GM18505 (cell line): ENCODE measurements around the gene SPSB3.
"Not testable (repeated sequence)": the region's sequence is repeated elsewhere in the genome, so short reads cannot be mapped to it uniquely, and the experiment has no call there.

Experiments used
- ATAC-seq: cut with Tn5 transposase; IDR thresholded peaks from one replicate; pipeline ENCODE4 v1.9.1; 2021; ENCODE audit not compliant: unreplicated experiment
- POLR2A ChIP-seq: IDR thresholded peaks from 4 replicates; pipeline ENCODE4 v1.6.1; 2011; ENCODE audit warnings: borderline replicate concordance; ENCODE audit not compliant: insufficient read depth, insufficient read length; ENCODE audit errors: extremely low read depth

SPSB3 gene

DNA sequence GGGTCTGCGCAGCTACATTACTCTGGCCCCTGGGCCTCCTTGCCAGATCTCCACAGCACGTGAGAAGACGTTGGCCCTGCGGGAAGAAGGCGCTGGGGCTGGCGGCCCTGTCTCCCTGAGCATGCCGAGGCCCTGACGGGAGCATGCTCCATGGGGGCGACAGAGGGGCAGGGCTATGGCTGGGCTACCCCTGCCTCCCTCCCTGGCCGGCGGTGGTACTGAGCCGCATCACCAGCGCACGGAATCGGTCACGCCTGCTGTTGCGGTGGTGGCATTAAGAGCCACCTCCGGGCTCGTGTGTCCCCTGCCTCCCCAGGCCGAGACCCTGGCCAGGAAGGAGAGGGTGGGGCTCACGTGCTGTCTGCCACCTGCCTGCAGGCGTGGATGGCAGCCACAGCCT lies 48.2 kb downstream of the SPSB3 start:
- no peak for TF ChIP-seq POLR2A
- no peak for ATAC-seq

DNA sequence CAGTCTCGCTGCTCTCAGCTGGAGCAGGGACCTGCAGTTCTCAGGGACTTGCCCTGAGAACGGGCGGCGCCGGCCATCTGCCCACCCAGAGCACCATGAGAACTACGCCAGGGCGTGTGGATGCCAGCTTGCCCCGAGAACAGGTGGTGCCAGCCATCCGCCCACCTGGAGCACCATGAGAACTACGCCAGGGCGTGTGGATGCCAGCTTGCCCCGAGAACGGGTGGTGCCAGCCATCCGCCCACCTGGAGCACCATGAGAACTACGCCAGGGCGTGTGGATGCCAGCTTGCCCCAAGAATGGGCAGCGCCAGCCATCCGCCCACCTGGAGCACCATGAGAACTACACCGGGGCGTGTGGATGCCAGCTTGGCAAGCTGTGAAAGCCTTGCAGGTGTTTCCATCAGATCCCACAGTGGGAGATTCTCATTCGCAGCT lies 49.8 kb downstream of the SPSB3 start:
- not testable (repeated sequence) for ATAC-seq

DNA sequence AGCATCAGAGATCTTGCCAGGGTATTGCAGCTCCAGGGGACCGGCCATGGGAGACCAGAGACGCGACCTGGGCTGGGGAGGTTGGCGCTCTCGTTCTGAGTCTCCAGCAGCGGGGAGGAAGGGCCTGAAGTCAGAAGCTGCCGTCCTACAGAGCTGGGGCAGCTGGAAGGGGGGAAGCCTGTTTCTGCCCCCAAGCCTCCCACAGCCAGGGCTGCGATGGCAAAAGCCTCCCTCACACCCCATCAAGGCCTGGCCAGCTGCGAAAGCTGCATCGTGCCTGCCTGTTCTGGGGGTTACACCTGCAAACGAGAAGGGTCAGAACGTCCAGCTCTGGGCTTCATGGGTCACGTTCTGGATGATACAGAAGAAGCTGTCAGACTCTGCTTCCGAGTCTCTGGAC lies 50.3 kb downstream of the SPSB3 start:
- no peak for TF ChIP-seq POLR2A
- no peak for ATAC-seq

DNA sequence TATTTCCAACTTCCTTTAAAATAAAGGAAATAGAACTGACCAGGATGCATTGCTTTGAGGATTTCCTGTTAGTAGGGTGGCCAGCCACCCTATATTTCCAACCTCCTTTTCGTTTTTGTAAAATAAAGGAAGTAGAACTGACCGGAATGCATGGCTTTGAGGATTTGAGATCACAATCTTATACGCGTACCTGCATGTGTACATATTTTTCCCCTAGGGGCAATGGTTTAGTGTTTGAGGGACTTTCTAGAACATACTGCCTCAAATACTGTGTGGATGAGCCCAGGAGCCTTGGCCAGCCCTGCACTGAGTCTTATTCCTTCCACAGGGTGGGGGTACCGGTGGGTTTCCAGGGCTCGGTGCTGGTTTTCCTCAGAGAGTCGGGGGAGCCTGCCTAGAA lies 50.8 kb downstream of the SPSB3 start:
- no peak for ATAC-seq
- TF ChIP-seq POLR2A, result no peak

DNA sequence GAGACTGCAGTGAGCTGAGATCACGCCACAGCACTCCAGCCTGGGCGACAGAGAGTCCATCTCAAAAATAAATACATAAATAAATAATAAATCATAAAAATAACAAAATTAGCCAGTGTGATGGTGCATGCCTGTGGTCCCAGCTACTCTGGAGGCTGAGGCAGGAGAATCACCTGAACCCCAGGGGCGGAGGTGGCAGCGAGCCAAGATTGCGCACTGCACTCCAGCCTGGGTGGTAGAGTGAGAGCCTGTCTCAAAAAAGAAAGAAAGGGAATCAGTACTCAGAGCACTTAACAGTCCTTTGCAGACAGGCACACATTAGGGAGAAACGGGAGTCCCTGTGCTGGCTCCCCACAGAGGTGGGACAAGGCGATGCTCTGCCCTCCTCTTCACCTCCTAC lies 51.3 kb downstream of the SPSB3 start:
- no peak for ATAC-seq
- TF ChIP-seq POLR2A, result no peak

DNA sequence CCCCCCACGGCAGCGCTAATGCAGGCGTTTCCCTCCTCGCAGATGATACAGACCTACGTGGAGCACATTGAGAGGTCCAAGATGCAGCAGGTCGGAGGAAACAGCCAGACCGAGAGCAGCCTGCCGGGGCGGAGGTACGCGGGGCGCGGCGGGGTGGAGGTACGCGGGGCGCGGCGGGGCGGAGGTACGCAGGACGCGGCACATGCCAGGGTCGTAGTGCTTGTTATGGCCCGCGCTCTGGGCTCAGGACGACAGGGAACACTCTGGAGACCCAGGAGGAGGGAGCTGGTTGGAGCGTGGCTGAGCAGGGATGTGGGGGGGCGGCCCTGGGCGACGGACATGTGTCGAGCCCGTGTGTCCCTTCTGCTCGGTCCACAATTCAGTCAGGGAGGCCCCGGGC lies 52.9 kb downstream of the SPSB3 start:
- TF ChIP-seq POLR2A, result no peak
- no peak for ATAC-seq

DNA sequence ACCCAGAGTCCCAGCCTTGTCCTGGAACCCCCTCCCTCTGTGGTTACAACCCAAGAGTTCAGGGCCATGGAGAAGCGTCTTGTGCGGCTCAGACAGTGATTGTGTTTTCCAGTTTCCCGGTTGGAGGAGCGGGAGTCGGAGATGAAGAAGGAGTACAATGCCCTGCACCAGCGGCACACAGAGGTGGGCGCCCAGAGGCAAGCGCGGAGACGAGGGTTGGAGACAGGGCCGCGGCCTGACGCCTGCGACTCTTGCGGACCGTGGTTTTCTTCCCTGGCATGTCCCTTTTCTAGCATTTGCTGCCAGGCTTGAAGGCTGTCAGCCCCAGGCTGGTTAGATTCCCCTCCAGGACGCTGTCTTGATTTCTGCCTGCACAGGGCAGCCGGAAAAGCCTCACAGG lies 53.3 kb downstream of the SPSB3 start:
- no peak for TF ChIP-seq POLR2A
- ATAC-seq, result no peak

DNA sequence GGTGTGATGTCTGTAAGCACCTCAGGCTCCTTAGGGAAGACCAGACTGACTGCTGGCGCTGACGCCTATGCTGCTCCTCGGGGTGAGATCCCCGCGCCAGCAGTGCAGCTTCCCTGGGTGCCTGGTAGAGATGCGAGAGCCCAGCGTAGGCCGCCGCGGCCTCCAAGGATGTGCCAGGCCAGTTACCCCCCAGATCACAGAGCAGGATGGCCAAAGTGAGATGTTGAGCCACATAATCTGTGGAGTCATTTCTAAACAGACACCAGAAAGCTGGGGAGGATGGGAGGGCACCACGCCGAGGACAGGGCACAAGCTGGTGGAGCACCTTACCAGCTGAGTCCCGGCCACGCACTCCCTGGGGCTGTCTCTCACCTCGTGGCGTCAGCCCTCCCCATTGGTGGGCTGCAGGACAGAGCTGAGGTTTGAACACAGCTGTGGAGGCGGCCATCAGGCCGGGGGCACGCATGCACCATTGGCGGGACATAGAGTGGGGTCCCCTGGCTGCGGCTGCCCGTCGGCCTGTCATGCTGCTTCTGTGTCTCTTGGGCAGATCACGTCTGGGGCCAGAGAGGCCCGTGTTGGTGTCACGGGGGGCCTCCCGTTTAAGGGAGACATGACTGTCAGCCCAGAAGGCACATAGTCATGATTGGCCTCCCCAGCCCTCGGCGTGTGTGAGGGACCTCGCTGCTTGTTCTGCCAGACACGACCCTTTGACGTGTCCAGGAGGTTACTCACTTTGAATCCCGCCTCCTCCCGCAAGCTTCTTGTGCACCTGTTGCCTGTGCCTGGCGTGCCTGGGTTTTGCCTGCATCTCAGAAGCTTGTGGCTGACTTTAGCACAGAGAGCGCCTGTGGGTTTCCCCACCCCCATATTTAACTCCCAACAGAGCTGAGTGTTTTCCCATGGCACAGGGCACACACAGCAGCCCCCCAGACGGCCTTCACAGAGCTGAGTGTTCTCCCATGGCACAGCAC lies 54.4 kb downstream of the SPSB3 start:
- no peak for ATAC-seq
- TF ChIP-seq POLR2A, result no peak
